HG03571 (cell line): ENCODE results near the gene MYLK2.
"Not testable (repeated sequence)": the region's sequence is repeated elsewhere in the genome, so short reads cannot be mapped to it uniquely, and the experiment has no call there.

ENCODE experiments used
- ATAC-seq: cut with Tn5 transposase; IDR thresholded peaks from one replicate; pipeline ENCODE4 v1.9.1; 2021; ENCODE audit not compliant: unreplicated experiment

Gene MYLK2

GRCh38 chr20:31819083-31819784 lies at the start of gene MYLK2:
Gene MYLK2, plus strand, starts transcription at chr20:31819356. Its CDS starts 225 bp downstream, at chr20:31819581.
- no peak for ATAC-seq

- ATAC-seq: no peak
Observed at GRCh38 chr20:31769681-31770080, 49.5 kb upstream of the MYLK2 start.

- ATAC-seq: no peak
Observed at GRCh38 chr20:31770243-31770642, 48.9 kb upstream of the MYLK2 start.

GRCh38 chr20:31774408-31774807 lies 44.7 kb upstream of the MYLK2 start:
- no peak for ATAC-seq

GRCh38 chr20:31780839-31781238 lies 38.3 kb upstream of the MYLK2 start:
- no peak for ATAC-seq

GRCh38 chr20:31781945-31782344 lies 37.2 kb upstream of the MYLK2 start:
- no peak for ATAC-seq

GRCh38 chr20:31784354-31785044 lies 34.7 kb upstream of the MYLK2 start:
- no peak for ATAC-seq

GRCh38 chr20:31785089-31785488 lies 34.1 kb upstream of the MYLK2 start:
- no peak for ATAC-seq

GRCh38 chr20:31788578-31788977 lies 30.6 kb upstream of the MYLK2 start:
- ATAC-seq: no peak

GRCh38 chr20:31790401-31790800 lies 28.8 kb upstream of the MYLK2 start:
- no peak for ATAC-seq

- ATAC-seq: no peak
Observed at GRCh38 chr20:31797364-31797763, 21.8 kb upstream of the MYLK2 start.

GRCh38 chr20:31801508-31801907 lies 17.6 kb upstream of the MYLK2 start:
- ATAC-seq: no peak

GRCh38 chr20:31803552-31804291 lies 15.4 kb upstream of the MYLK2 start:
- ATAC-seq: no peak

GRCh38 chr20:31806564-31807355 lies 12.4 kb upstream of the MYLK2 start:
- ATAC-seq: no peak

- no peak for ATAC-seq
Observed at GRCh38 chr20:31808481-31808880, 10.7 kb upstream of the MYLK2 start.

GRCh38 chr20:31809661-31810060 lies 9.5 kb upstream of the MYLK2 start:
- no peak for ATAC-seq

- no peak for ATAC-seq
Observed at GRCh38 chr20:31811198-31811597, 8.0 kb upstream of the MYLK2 start.

GRCh38 chr20:31811796-31812728 lies 7.1 kb upstream of the MYLK2 start:
- no peak for ATAC-seq

- no peak for ATAC-seq
Observed at GRCh38 chr20:31813611-31814010, 5.5 kb upstream of the MYLK2 start.

GRCh38 chr20:31814142-31814541 lies 5.0 kb upstream of the MYLK2 start:
- ATAC-seq: not testable (repeated sequence)
